GM12874 (cell line): Measurements from ENCODE around the gene SELENOW.

Experiments used
- CTCF ChIP-seq: IDR thresholded peaks from 2 replicates; pipeline ENCODE4 v1.5.1; 2011; ENCODE audit warnings: low read depth, mild to moderate bottlenecking, control low read depth, low read length, moderate library complexity; ENCODE audit not compliant: insufficient read depth

Gene SELENOW

GRCh38 chr19:47758443-47758804 lies 20.1 kb upstream of the SELENOW start:
- no peak for TF ChIP-seq CTCF

GRCh38 chr19:47760632-47760999 lies 17.9 kb upstream of the SELENOW start:
- no peak for TF ChIP-seq CTCF

- TF ChIP-seq CTCF: no peak
Measured at GRCh38 chr19:47761566-47761965, 16.9 kb upstream of the SELENOW start.

GRCh38 chr19:47762151-47762550 lies 16.4 kb upstream of the SELENOW start:
- TF ChIP-seq CTCF: no peak

GRCh38 chr19:47762615-47763308 lies 15.7 kb upstream of the SELENOW start:
- no peak for TF ChIP-seq CTCF

GRCh38 chr19:47765523-47766358 lies 12.8 kb upstream of the SELENOW start:
- peak; percentile 88 for TF ChIP-seq CTCF

- TF ChIP-seq CTCF: no peak
Measured at GRCh38 chr19:47766359-47766620, 12.2 kb upstream of the SELENOW start.
